Putamen (tissue), 1 donor: ENCODE measurements around the gene DUSP1.

Experiments
- DNase-seq: peaks from one replicate; pipeline ENCODE4 v3.0.0-alpha.2; 2016; ENCODE audit warnings: low spot score

Gene DUSP1

DNA sequence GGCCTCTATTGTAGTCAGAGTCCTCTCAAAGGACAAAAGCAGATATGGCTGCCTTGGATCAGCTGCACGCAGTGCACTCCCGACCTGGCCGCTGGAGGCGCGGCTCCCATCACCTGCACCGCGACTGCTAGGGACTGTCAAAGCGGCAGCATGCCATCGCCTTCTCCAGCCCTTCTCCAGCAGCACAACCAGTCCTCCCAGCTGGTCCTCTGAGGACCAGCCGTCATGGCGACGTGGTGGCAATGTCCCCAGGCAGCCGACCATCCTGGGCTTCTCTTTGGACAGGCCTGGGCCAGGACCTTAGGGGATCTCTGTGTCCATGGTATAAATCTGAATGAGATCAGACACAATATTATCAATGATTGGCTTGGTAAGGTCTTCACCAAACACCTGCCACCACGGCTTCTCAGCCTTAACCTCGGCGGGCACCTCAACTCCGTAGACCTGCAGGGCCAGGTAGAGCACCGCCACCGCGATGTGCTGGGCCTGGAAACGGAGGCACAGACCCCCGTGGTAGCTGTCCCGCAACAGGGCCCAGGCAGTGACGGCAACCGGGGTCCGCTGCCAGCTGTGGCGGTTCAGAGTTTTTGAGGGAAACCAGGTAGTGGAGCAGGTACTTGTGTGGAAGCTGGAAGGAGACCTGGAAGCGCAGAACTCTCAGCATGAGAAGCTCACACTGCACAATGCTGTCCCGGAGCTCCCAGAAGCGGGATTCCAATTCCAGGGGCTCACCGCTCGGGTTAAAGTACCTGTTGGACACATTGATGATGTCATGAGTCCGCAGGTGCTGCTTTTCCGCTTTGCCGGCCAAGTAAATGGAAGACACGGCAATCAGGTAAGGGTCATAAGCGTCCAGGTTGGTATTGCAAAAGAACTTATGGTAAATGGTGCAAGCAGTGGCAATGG is 8.5 kb downstream of the DUSP1 start:
- DNase-seq, result no peak

DNA sequence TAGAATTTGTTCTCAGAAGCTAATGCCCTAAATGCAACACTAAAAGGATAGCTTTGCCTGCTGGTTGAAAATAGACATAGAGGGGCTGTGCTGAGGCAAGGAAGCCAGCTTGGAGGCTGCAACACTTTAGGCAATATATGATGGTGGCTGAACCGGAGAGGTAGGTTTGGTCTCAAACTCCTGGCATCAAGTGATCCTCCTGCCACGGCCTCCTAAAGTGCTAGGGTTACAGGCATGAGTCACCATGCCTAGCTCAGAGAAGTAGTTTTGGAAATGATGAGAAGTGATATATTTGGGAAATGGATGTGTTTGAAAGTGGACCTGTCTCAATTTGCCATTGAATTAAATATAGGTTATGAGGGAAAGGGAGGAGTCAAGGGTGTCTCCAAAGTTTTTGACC is 10.0 kb downstream of the DUSP1 start:
- DNase-seq, result no peak

DNA sequence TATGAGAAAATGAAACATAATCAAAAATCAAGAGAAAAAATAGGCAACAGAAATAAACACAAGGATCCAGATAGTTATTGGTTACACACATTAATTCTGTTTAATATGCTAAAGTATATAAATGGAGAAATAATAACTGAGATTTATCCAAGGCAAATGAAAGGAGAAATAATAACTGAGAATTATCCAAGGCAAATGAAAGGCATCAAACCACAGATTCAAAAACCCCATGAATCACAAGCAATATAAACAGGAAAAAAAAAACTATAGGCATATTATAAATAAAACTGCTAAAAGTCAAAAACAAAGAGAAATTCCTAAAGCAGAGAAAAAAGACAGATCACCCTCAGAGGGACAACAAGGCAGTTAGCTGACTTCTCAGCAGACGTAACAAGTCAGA is 10.9 kb downstream of the DUSP1 start:
- no peak for DNase-seq

DNA sequence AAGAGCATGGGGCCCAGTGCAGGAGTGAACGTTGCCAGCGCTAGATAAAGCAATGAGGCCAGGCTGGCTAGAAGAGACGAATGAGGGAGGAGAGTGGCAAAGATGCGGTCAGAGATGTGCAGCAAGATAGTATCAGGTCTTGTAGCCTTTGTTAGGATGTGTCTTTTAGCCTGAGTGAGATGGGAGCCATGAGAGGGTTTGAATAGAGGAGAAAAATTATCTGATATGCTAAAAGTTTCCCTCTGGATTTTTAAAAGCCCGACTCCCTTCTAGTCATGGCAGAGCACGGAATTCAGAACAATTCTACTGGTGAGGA is 12.2 kb downstream of the DUSP1 start:
- no peak for DNase-seq

DNA sequence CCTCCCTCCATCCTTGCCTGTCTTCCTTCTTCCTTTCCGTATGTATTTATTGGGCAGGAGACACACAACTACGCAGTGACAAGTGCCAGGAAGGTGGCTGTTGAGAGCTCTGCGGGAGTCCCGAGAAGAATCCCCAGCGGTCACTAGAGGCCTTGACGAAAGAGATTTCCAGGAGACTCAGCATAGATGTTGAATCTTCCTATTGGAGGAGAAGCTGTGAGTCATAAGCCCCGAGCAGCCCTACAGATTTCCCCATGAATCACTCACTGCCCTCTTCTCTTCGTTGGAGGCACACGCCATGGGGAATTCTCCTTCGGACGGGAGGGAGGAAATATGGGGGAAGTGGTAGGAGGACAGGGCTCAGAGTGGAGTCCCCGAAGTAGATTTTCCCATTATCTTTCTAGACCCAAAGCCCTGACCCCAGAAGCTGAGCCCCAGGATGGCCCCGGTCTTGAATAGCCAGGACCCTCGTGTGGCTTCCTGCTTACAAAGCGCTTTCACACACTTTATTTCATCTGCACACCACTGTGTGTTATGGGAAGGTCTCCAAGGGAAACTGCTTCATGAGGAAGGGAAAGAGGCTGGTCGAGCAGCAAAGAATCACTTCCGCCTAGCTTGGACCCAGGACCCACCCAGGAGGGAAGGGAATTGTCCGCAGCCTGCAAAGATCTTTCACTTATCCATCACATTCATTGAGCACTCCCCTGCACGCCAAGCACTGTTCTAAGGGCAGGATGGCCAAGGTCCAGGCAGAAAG is 12.7 kb downstream of the DUSP1 start:
- no peak for DNase-seq

DNA sequence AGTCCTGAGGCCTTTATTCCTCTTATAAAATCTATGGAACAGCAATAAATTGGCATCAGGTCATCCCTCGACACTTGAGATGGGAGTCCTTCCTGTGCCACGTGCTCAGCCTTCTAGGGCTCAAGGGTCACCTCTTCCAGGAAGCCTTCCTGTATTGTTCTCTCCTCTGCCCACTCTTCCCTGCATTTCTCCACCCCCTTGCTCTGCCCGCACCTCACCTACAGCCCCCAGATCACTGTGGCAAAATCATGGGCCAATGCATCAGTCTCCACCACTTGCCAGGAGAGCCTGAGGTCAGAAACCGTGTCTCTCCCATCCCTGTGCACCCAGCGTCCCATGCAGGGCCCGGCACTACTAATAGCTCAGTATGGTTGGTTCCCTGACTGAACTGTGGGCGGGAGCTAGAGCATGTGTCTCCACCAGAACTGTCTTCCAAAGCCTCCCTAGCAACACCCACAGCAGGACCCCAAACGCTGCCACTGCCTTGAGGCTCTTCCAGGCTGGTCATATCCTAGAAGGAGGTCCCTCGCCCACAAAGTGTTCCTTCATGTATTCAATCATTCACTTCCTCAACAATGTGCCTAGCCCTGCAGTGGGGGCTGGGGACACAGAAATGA is 13.5 kb downstream of the DUSP1 start:
- no peak for DNase-seq

DNA sequence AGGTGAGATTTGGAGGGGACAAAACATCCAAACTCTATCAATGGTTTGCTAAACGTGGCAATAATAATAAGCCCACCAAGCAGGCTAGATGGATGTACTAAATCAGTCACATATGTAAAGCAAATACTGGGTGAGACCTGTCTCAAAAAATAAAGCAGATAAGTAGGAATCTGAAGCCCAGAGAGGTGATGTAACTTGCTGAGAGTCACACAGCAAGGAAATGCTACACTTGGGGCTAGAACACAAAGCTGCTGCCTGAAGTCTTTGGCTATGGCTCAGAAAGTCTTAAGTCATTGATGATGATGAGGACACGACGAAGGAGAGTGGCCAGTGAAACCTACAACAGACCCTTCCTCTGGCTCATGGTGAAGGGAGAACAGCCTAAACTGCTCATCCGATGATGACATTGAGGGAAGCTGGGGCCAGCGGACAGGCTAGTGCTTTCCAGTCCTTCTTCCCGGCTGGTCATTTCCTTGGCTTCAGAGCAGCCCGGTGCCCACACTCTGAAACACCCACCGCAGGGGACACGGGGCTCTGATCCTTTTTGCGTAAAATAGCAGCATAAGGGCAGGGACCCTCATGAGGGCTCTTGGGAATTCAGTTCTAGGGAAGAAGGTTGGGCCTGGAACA is 14.1 kb downstream of the DUSP1 start:
- DNase-seq, result no peak

DNA sequence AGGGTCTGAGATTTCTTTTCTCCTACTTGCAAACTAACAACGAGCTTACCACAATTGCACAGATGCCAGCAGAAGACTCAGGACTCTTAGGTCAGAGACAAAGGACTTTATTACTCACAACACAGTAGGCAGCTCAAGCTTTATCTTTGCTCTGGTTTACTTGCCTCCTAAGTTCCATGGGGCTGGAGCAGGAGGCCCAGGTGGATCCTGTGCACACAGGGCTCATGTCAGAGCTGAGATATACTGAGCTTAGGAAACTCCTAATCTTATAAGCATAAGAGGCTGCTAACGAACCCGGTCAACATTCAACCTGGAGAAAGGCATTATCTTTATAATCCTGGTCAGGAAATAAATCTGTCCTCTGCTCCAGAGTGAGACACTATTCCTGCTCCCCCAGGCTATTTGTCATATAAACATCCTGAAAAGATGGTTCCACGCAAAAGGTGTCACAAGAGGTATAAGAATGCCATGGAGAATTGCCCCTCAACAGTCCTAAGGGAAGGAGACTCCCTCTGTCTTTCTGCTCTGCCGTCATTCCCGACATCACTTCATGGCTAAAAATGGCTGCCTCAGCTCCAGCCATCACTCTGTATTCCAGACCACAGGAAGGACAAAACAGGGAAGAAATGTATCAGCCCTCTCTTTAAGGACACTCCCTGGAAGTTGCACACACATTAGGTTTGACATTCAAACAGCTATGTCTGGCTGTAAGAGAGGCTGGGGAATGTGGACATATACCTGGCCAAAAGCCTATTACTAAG is 16.2 kb downstream of the DUSP1 start:
- DNase-seq, result no peak

DNA sequence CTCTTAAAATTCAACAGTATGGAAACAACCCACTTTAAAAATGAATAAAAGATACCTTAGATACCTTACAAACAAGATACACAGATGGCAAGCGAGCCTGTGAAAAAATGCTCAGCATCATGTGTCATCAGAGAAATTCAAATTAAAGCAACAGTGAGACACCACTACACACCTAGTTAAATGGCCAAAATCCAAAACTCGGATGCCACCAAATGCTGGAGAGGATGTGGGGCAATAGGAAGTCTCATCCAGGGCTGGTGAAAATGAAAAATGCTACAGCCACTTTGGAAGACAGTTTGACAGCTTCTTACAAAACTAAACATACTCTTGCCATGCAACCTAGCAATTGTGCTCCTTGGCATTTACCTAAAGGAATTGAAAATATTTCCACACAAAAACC is 17.9 kb downstream of the DUSP1 start:
- no peak for DNase-seq

DNA sequence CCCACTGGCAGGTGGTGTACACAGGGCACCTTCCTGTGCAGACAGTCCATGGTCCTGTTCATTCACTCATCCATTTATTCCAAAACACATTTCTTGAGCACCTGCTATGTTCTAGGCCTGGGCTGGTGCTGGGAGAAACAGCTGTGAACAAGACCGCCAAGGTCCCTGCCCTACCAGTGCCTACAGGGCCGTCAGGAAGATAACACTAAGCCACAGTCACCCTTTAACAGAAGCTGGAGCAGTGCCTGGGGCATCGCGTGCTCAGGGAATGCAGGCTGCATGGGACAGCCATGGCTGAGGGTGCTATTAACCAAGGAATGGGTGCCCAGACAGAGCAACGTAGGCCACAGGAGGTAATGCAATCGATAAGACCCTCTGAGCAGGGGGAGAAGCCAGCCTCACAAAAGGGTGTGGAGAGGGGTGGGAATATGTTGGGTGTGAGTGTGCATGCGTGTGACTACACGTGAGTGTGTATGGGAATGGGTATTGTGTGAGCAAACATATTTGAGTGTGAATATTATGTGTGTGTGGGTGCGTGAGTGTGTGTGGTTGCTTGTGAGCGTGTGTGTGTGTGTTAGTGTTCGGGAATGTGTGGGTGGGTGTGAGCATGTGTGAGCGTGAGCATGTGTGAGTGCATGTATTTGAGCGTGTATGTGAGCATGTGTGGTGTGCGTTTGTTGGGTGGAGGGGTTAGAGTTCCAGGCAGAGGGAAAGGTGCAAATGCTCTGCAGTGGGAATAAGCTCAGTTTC is 19.1 kb downstream of the DUSP1 start:
- DNase-seq, result no peak

DNA sequence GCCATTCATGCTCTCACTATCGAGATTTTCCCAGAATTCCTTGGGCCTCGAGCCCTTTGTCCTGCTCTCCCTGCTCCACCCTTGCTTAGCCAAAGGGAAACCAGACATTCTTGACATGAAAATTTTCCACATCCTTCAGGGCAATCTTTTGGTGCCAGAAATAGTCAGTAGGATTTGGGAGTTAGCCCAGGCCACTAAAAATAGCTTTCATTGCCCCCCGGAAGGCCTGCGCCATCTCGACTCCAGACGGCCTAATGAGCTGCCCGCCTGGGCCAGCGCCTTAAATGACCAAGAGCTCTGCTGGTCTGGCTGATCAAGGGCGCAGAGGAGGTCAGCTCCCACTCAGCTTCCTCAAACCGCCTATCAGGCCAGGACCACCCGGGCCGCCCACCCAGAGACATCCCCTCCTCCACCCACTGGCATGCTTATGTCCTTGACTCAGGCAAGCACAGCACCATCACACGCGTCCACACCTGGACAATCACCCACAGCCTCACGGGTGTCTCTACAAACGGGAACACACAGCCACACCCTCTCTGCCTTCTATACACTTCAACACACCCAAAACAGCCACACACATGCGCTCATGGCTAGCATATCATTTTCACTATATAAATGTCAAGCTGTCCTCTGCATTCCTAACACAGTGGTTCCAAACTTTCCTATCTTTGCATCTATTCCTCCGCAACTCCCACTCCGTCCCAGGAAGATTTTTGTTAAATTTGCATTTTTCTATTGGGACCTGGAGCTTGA is 20.9 kb downstream of the DUSP1 start:
- no peak for DNase-seq

DNA sequence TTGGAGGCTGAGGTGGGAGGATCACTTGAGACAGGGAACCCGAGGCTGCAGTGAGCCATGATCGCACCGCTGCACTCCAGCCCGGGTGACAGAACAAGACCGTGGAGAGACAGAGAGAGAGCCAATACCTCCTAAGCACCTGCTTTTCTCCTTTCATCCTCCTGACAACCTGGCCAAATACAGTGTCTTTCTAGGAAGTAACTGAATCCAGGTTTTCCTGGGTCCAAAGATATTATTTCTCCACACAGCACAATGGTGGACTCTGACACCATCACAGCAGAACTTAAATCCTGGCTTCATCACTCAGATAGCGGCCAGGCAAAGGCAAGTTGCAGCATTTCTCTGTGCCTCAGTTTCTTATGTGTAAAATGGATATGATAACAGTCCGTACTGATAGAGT is 21.9 kb downstream of the DUSP1 start:
- DNase-seq, result no peak

DNA sequence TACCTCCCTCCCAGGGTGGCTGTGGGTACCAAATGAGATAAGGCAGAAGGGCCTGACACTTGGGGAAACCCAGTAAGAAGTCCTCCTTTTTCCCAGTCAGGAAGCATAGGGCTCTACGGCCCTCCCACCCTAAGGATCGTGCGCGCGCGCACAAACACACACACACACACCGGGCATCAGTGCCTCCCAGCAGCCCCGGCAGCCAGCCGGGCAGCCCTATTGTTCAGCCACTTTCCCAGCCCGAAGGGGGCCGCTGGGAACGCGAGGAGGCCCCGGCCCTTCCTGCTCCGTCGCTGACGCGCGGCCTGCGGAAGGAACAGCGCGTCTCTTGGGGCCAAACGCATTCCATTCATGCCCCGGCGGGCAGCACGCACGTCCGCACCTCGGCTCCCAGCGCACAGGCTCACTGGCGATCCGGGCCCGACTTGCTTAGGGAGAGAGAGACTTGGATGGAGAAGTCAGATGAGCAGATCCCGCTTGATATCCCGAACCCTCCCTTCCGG is 22.6 kb downstream of the DUSP1 start:
- no peak for DNase-seq

DNA sequence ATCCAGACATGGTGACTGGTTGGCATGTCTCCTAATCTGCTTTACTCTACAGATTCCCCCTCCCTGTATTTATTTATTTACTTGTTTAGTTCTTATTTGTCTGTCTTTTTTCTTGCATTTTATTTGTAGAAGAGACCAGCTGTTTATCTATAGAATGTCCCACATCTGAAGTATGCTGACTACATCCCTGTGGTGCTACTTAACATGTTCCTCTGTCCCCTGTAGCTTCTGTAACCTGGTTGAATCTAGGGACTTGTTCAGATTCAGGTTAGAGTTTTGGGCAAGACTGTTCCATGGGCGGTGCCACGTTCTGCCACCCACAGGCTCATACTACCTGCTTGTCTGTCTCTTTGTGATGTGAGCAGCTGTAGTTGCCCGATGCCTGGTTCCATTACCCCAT is 23.5 kb downstream of the DUSP1 start:
- DNase-seq, result no peak

DNA sequence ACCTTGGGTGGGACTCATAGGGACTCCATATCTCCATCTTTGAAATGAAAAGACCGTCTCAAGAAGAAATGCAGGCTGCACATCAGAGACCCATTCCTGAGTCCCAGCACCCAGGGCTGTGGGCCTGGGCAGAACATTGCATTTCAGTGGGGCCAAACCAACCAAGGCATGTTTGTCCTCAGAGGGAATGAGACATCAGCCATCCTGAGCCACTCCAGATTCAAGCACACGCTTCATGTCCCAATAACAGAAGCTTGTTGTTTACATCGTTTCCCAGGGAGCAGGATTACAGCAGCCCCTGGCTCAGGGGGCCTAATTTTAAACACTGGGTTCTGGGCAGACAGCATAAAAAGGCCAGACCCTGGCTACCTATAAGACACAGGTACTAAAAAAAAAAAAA is 24.3 kb downstream of the DUSP1 start:
- DNase-seq, result no peak

DNA sequence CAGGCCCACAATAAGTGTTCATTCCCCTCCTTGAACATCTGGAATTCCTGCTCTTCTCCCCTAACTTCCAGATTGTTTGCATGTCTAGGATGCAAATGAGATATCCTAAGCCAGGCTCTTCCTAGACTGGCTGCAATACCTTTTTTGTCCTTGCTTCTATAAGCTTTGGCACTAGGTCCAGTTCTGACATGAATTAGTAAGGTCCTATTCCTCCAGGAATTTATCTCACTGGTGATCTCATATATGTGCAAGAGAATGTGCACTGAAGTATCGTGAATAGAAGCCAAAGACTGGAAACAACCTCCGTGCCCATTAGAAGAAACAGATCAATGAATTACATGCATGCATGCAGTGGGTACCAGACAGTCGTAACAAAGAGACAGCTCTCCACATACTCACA is 25.2 kb downstream of the DUSP1 start:
- no peak for DNase-seq

DNA sequence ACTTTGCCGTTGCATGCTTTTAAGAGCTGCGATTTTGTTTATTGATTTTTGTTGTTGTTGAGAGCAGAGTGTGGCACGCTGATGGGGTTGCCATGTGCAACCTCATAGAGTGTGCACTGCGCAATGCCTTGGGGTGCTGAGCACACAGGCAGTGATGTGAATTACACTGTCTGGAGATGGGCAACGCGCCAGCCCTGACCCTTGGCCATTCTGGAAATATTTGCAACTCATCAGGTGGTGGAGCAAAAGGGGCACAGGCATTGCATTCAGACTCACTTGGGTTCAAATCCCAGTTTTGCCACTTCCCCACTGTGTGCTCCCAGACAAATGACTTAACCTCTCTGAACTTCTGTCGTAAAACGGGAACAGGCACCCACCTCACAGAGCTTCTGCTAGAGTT is 25.6 kb downstream of the DUSP1 start:
- DNase-seq, result no peak

DNA sequence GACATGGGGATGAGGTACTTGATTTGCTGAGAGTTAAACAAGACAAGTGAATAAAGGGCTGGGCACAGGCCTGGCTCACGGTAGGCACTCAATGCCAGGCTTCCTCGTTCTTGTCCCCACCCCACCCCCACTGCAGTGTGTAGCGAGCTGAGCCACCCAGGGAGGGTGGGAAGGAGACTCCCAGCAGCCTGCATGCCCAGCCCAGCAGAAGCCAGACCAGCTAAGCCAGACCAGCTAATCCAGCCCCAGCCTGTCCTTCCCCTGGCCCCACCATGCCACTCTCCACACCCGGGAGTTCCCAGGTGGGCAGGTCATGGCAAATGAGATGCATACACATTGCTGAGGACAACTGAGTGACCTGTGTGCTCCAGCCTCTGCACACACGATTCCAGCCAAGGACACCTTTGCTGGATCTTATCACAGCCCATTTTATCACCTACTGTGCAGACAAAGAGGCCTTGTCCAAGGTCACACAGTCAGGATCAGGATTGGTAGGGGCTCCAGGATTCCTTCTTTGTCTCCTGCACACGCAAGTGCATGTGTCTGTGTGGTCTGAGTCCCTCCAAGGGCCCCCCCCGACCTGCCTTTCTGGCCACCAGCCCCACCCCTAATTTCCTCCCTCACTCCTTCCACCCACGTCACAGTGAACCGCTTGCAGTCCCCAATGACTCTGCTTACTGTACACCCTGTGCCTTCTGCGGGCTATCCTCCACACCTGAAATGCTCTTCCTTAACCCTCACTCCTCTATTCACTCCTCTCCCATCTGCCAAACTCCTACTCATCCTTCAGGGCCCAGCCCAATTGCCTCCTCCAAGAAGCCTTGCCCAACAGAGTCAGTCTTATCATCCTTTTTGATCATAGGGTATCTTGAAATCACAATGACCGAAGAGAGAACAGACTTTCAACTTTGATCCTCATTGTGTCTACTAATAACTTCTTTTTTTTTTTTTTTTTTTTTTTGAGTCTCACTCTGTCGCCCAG is 26.6 kb downstream of the DUSP1 start:
- no peak for DNase-seq
